Stimulated activated CD4-positive, alpha-beta T cell treated with anti-CD3 and anti-CD28 coated beads, Interleukin-12 subunit alpha, Interleukin-12 subunit beta, amount 100 ng/mL, for 4 hours (primary cell): ENCODE measurements around the gene SETD5.

Experiments
- DNase-seq: peaks from one replicate; pipeline ENCODE4 v3.0.0-alpha.2; 2020

The SETD5 gene

DNA sequence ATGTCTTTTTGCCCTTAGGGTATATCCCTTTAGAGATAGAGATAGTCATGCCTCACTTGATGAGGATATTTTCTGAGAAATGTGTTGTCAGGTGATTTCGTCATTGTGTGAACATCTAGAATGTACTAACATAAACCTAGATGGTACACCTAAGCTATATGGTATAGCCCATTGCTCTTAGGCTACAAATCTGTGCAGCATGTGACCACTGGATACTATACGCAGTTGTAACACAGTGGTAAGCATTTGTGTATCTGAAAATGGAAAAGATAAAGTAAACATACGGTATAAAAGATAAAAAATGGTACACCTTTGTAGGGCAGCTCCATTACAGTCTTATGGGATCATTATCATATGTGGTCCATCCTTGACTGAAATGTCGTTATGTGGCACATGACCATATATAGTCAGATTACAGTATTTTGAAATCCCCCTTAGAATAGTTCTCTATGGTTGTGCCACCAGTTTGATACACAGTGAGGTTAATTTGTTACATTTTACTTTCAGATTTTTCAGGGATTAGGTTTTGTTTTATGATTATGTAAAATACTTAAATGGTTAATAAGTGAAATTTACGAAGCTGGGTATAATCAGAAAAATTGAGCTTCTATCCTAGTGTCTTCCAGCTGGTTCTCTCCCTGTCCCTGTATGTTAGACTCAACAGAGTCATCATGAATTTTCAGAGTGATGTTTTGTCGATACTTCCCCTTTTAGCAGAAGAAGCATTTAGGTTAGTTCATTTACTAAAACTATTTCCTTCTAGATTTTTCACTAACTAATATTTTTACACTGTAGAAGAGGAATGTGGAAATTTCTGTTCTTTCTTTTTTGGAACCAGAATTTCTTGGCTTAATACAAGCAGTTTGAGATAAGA lies 12.8 kb downstream of the SETD5 start:
- no peak for DNase-seq

DNA sequence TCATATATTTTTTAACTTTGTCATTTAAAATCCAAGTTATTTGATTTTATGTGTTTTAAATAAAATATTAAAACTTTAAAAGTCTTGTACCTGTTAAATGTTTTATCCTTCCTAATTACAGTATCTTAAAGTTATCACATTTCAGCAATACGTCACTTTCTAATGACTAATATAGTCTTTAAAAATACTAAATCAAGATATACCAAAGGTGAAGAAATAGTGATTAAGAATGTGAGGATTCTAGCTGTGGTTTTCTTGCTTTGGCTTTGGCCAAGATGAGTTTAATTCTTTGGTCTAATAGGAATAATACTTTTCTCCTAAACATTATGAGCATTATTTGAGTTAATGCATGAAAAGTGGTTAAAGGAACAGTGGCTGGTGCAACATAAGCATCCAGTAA lies 13.9 kb downstream of the SETD5 start:
- no peak for DNase-seq

DNA sequence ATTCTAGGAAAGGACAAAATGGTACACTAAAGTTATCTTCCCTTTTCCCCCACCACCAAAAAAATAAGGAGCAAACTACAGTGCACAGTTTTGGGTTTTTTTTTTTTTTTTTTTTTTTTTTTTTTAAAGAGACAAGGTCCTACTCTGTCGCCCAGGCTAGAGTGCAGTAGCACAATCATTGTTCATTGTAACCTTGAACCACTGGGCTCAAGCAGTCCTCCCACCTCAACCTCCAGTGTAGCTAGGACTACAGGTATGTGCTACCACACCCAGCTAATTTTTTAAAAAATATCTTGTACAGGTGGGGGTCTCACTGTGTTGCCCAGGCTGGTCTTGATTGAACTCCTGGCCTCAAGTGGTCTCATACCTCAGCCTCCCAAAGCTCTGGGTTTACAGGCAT lies 14.9 kb downstream of the SETD5 start:
- DNase-seq: no peak

DNA sequence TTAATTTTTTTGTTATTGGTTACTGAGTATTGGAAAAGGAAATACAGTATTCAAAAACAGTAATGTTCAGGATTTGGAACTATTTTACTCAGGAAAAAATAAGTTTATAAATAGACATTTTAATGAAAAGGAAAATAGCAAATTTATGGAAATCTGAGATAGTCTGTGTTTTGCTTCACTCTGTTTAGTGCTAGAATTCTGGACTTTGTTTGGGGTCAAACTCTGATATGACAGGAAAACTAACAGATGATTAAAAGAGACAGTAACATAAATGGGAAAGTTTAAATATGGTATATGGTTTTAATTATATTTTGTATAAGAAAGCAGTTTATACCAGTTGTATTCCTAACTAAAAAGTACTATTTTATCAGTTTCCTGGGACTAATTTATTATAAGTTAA lies 17.4 kb downstream of the SETD5 start:
- DNase-seq: no peak

DNA sequence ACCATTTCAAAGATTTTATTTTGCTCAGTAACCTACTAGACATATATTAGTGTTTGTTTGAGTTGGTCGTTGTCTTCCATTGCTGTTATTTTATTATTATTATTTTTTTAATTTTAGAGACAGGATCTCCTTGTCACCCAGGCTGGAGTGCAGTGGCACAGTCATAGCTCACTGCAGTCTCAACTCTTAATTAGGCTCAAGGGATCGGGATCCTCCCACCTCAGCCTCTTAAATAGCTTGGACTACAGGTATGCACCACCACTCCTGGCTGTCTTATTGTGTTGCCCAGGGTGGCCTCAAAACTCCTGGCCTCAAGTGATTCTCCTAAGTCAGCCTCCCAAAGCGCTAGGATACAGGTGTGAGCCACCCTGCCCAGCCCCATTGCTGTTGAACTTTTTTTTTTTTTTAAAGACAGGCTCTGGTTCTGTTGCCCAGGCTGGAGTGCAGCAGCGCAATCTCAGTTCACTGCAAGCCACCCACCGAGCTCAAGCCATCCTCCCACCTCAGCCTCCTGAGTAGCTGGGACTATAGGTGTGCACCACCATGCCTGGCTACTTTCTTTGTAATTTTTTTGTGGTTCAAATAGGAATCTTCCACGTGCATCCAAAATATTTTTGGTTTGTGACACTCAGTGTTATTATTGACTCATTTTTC lies 18.2 kb downstream of the SETD5 start:
- DNase-seq: no peak

DNA sequence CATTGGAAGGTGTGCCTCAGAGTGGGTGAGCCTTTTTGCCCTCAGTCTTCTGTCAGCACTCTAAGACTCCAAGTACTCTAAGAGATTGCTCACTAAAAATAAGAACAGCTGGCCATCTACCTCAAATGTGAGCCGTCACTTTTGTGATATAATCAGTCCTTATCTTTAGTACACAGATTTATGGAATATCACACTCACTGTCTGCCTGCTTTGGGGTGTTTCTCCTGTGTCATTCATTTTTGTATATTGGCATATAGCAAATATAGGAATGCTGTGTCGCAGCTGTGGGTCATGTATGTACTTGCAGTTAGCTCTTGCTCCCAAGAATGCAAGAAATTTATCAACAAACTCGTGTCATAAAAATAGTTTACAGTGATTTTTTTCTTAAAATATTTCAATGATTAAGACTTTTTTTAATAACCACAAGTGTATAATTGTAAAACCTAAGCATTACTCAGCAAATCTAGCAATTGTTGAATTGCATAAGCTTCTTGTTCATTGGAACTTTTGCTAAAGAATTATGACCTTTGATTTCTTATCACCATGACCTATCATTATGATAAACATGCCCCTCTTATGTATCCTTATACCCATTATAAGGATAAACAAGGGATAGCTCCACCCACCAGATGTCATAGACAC lies 18.8 kb downstream of the SETD5 start:
- DNase-seq: no peak

DNA sequence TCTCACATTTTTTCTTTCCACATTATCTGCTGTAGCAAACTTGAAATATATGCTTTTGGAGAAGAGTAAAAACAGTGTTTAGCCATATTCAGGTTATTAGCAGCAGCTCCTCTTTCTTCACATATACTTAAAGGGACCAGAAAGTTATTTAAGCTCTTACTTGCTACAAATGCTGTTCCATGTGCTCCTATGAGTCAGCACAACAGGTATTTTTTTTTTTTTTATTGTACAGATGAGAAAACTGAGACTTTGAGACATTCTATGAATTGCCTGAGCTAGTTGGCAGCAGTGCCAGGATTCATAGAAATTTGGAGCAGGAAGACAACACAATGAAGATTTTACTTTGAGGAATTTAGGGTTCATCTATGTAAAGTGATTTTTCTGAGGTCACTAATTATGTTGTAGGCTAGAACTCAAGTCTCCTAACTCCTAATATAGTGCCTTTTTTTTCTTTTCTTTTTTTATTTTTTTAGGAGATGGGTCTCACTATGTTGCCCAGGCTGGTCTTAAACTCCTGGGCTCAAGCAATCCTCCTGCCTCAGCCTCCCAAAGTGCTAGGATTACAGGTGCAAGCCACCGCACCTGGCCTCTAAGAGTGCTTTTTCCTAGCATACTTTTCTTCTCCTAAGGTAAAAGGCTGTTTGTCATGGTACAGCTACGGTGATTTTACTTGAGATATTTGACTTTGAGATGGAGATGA lies 23.6 kb downstream of the SETD5 start:
- no peak for DNase-seq

DNA sequence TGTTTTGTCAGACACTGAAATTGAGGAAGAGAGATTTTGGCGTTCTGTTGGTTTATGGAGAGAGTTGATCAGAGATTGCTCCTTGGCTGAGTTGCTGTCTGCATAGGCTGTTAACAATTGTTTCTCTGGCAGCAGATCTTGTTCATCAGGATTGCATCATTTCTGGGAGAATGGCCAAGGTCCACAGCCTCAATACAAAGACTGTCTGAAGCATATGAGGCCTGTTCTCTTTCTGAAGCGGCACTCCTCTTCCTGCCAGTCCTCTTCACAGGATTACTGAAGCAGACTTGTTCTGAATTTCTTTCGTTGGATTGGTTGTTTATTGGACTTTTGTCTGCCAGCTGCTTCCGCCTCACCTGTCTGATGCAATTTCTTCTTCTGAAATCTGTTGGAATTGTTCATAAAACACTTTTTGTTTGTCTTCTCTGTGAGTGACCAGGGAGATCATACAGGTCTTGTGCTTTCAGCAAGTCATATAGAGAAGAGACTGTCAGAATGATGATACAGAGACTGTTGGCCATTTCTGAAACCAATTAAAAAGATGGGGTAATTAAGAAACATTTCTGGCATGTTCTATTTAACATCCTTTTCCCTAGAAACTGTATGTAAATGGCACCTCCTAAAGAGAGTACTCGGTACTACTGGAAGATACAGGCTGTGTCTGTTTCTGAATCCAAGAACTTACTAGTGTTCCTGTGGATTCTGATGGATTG lies 25.5 kb downstream of the SETD5 start:
- no peak for DNase-seq

DNA sequence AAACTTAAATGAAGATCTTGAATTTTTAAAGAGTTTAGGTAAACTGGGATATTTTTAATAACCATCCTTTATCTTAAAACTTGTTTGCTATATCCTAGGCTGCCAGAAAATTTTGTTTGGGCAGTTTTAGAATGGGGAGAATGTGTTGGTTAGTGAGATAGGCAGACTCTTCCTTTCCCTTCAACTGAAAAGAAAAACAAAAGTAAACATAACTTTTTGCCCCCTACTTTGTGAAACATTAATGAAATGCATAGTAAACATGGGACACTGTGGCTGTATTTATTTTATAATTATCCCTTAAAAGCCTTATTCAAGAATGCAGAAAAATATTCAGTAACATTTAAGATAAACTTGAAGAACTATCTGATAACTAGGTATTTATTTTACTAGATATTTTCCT lies 31.0 kb downstream of the SETD5 start:
- no peak for DNase-seq

DNA sequence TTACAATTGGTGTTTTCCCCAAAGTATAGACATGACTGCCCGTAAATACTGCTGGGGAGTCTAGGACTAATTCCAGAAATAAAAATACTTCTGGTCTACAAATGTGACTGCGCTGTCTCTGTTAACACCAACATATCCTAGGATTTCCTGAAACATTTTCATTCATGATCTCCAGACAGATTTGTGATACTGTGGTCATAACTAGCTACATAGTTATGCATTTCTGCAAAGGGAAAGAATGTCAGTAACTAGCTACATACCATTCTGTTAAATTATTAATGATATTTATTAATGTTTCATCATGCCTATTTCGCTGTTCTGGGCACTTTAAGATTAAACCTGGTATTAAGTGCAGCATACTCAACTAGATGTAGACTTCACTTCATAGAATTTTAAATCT lies 33.3 kb downstream of the SETD5 start:
- no peak for DNase-seq

DNA sequence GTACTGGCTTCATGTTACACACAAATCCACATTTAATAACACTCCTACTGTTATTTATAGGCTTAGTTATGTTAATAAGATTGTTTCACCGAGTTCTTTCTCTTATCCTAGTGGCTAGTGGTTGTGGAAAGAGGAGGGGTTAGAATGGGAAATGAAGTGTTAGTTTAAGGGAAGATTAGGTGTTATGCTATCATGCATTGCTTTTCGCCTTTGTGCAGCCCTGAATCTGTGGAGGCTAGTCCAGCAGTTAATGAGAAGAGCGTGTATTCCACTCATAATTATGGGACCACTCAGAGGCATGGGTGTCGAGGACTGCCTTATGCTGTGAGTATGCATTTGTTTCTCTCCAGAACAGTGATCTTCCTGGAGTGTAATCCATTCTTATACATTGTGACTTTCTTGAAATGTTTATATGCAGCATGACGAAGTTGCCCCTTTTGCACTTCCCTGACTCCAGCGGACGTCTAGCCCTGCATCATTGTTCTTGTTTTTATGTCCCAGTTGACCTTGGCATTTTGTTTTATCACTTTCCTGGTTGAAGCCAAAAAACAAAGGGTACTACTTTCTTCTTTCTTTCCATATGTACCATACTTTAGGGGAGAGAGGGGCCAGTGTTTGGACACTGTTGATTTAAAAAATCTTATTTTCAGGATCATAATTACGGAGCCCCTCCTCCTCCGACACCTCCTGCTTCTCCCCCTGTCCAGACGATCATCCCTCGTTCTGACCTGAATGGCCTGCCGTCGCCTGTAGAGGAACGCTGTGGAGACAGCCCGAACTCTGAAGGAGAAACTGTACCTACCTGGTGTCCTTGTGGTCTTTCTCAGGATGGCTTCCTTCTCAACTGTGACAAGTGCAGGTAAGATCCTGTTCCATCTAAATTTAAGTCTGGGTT lies 36.5 kb downstream of the SETD5 start:
- no peak for DNase-seq

DNA sequence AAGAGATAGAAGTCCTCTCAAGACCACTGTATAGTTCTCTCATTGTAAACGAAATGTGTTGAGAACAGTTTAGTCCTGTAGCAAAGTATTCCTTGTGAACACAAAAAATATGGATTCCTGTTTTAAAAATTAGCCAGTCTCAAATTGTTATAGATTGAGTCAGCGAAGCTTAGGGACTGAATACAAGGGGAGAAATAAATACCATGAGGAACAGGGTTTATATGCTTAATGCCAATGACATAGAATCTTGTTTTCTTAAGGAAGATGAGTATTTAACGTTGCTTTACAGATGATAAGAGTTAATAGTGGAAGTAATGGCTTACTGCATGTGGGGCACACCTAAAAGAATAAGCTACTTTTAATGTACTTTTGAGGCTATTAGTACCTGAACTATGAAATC lies 37.9 kb downstream of the SETD5 start:
- no peak for DNase-seq

DNA sequence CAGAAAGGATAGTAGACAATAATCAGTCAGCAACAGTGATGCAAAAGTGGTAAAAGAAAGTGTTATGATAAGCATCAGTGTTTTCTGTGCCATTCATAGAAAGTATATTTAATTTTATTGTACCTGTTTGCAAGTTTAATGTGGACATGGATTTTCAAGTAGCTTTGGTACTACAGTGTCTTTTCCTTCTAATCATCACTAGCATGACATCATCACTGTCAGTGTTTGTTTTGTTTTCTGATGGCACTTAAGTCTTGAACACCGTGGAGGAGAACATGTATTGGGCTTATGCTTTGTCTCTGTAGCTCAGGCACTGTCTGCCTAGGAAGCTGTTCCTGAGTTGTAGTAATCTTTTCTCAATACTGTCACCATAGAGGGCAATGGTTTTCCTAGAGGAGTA lies 41.9 kb downstream of the SETD5 start:
- DNase-seq: no peak

DNA sequence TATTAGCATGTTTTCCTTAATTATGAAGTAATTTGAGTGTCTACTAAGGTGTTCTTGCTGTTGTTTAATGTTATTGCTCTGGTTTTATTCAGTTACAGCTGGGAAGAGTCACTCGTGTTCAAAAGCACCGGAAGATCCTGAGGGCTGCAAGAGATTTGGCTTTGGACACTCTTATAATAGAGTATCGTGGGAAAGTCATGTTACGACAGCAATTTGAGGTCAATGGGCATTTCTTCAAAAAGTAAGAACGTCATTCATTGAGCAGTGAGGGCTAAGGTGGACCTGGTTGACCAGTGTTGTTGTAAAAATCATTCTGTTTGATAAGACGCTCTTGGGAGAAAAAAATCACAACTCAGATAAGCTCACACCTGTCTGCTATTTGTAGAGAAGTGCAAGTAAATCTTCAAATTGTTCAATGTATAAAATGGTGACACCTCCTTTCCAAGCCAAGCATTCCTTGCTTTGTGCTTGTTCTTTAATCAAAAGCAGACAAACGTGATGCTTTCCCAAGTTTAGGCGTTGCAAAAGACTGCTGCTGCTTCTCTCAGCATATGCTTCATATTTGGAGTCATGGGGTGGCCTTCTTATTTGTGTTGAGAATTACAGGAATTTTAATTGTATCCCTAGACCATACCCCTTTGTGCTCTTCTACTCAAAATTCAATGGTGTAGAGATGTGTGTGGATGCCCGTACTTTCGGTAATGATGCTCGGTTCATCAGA lies 44.2 kb downstream of the SETD5 start:
- no peak for DNase-seq

DNA sequence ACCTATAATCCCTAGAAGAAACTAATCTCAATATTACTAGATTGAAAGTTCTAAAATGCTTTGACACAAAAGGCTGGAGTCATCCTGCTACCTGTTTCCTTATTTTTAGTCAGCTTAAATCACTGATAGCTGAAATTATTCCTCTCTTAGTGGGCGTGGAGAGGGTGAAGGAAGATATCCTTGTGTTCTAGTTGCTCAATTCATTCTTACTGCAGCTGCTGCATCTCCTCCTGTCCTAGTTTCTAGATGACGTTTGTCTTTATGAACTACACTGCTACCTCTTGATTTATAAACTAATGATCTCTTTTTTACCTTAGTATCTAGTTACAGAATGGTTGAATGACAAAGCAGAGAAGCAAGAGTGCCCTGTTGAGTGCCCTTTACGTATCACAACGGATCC lies 50.7 kb downstream of the SETD5 start:
- no peak for DNase-seq

DNA sequence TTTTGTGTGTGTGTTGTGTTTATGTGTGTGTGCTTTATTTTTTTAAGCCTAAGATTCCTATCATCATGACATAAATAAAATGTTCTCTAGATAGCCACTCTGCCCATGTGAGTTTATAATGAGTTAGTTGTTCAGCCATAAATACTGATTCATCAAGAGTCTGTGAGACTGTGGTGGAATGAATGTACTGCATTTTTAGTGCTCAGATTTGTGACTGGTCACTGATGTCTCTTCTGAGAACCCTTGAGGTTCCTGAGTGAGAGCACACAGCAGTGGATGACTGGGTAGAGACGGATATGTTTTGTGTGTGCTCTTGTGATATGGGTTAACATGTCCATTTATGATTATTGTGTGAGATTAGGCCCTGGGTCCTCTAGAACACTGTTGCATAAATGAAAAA lies 51.2 kb downstream of the SETD5 start:
- DNase-seq: no peak

DNA sequence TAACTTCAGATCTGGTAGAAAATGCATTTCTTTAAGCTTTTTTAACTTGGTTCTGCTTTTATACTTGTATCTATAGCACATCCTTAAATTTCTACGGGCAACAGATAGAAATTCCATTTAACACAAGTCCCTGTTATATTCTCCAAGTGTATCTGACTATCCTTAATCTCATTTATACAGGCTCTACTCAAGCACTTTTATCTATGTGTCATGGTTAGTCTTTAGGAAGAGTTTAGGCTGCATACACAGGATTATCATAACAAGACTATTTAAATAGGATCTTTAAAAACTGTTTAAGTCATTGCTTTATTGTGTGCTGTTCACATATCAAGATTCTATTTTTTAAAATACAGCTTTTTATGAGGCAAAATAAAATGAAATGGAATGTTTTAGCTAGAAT lies 52.7 kb downstream of the SETD5 start:
- no peak for DNase-seq

DNA sequence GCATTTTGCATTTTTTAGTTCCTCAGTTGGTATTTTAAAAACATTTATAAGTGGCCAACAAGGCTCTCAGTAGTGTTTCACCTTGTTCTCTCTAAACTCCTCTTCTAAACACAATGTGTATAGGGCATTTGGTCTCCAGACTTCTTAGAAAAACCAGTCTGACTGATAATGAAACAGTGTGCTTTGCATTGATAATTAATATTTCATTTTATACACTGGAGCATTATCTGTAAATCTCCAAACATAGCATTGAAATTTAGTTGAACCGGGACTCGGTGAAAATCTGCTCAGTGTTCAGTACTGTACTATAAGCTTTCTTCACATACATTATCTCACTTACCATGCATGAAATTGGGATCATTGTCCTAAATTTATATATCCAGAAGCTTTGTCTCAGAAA lies 53.6 kb downstream of the SETD5 start:
- no peak for DNase-seq

DNA sequence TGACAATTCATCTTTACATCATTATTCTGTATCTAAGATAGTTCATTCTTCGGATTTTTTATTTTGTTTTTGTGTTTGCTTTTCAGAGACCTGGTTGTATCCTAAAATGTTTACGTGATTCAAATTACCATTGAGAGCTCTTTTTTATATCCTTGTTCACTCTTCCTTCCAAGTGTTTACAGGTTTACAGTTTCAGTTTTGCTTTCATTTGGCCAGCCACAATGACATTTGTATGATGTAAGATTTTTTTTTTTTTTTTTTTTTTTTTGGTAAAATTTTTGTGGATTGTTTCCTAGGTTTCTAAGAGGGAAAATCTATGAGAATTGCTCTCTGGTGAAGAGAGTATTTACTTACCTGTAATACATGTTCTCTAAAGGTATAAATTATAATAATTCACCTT lies 55.0 kb downstream of the SETD5 start:
- DNase-seq: no peak

DNA sequence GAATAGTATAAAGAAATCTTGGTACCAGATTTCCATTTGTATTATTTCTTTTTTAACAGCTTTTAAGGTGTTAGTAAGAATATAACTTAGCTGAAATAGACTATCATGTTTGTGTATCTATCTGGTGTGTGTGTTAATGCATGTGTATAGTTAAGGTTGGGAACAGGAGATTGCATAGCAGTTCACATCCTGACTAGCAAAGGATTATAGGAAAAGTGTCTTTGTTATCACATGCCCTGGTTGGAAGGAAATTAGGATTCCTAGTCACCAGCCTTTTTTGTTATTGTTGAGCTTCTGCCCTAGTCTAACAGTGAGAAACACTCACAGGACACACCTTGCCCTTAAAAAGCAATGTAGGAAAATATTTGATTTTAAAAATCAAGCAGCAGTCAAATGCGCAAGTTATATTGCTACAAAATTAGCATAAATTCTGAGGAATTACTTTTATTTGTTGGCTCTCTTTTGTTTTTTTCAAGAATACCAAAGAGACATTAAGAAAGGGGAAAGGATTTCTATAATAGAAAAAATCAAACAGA lies 58.2 kb downstream of the SETD5 start:
- DNase-seq: no peak

DNA sequence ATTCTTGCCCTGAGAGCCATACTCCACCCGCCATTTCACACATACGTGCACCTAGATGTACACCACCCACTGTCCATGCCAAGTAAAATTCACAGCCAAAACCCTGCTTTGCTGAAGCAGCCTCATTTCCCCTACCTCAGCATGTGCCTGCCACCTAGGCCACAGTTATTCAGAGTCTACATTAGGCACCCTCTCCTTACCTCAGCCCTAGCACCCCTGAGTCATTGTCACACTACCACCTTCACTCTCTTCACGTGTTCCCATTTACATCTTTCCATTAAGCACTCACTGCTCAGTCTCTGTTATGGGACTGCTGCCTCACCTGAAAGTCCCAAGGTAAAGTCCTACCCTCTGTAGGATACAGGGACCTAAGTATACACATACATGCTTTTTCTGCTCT lies 70.0 kb downstream of the SETD5 start:
- DNase-seq: no peak
